Measurements from ENCODE around the gene MYO7B. TPM values are rescaled to one million over a fixed set of nuclear protein-coding genes. Genes with fewer than 3 reads are reported as not detected.
A peak's percentile ranks its signal among the peaks of the same experiment; 100 is the strongest.

The MYO7B gene
- total RNA-seq, 1 donor from 2014 or later: 0.29 TPM

DNA sequence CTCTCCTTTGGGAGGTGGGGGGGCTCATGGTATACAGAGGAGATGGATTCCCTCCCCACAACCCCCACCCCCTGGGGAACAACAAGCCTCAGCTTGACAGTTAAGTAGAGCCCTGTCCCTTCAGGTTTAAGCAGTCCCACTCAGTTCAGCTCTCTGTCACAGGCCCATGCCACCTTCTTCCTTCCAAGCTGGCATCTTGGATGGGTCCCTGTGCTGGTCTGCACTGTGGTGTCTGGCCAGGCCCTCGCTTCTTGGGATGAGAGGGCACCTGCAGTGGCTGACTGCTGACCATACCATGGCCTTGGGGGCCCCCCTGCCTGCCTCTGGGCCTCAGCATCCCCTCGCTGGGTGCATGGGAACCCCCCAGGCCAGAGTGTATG, 90.1 kb downstream of the MYO7B start:
- H3K9me3 Mint-ChIP-seq (ENCODE audit: unreplicated experiment): peaks cover 3% of the 10 kb centered on the region
- peaks cover 3% of the 10 kb centered on the region for H3K4me1 Mint-ChIP-seq (ENCODE audit: low read depth, unreplicated experiment)
- H3K27me3 Mint-ChIP-seq (ENCODE audit: unreplicated experiment): peaks cover 5% of the 10 kb centered on the region
- H3K36me3 Mint-ChIP-seq (ENCODE audit: unreplicated experiment): peaks cover 3% of the 10 kb centered on the region
- DNase-seq: no peak
- no peak overlapping the region for H3K4me3 Mint-ChIP-seq (ENCODE audit: unreplicated experiment)
- TF ChIP-seq, protein P1, sequence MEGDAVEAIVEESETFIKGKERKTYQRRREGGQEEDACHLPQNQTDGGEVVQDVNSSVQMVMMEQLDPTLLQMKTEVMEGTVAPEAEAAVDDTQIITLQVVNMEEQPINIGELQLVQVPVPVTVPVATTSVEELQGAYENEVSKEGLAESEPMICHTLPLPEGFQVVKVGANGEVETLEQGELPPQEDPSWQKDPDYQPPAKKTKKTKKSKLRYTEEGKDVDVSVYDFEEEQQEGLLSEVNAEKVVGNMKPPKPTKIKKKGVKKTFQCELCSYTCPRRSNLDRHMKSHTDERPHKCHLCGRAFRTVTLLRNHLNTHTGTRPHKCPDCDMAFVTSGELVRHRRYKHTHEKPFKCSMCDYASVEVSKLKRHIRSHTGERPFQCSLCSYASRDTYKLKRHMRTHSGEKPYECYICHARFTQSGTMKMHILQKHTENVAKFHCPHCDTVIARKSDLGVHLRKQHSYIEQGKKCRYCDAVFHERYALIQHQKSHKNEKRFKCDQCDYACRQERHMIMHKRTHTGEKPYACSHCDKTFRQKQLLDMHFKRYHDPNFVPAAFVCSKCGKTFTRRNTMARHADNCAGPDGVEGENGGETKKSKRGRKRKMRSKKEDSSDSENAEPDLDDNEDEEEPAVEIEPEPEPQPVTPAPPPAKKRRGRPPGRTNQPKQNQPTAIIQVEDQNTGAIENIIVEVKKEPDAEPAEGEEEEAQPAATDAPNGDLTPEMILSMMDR (IDR thresholded peaks at IDR 0.05; ENCODE audit: partially characterized antibody, unreplicated experiment): no peak
- H3K27ac Mint-ChIP-seq (ENCODE audit: unreplicated experiment): no peak overlapping the region

DNA sequence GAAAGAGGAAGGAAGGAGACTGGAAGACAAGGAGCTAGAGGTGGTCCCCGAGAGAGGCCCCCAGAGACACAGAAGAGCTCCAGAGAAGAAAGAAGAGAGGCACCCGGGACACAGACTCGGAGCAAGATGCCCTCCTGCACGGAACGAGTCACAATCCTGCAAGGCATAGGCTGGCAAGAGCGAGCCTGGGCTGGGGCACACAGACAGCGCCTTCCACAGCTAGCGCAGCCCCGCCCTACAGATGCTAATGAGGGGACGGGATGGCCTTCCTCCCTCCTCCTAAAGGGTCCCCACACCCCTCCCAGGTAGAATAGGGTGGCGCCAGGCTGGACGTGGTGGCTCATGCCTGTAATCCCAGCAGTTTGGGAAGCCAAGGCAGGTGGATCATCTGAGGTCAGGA, 90.7 kb downstream of the MYO7B start:
- peaks cover 3% of the 10 kb centered on the region for H3K9me3 Mint-ChIP-seq (ENCODE audit: unreplicated experiment)
- TF ChIP-seq, protein P1 (IDR thresholded peaks at IDR 0.05; ENCODE audit: partially characterized antibody, unreplicated experiment): no peak
- H3K4me3 Mint-ChIP-seq (ENCODE audit: unreplicated experiment): no peak overlapping the region
- H3K27ac Mint-ChIP-seq (ENCODE audit: unreplicated experiment): no peak overlapping the region
- H3K36me3 Mint-ChIP-seq (ENCODE audit: unreplicated experiment): peaks cover 3% of the 10 kb centered on the region
- H3K27me3 Mint-ChIP-seq (ENCODE audit: unreplicated experiment): peaks cover 5% of the 10 kb centered on the region
- no peak for DNase-seq
- peaks cover 3% of the 10 kb centered on the region for H3K4me1 Mint-ChIP-seq (ENCODE audit: low read depth, unreplicated experiment)

DNA sequence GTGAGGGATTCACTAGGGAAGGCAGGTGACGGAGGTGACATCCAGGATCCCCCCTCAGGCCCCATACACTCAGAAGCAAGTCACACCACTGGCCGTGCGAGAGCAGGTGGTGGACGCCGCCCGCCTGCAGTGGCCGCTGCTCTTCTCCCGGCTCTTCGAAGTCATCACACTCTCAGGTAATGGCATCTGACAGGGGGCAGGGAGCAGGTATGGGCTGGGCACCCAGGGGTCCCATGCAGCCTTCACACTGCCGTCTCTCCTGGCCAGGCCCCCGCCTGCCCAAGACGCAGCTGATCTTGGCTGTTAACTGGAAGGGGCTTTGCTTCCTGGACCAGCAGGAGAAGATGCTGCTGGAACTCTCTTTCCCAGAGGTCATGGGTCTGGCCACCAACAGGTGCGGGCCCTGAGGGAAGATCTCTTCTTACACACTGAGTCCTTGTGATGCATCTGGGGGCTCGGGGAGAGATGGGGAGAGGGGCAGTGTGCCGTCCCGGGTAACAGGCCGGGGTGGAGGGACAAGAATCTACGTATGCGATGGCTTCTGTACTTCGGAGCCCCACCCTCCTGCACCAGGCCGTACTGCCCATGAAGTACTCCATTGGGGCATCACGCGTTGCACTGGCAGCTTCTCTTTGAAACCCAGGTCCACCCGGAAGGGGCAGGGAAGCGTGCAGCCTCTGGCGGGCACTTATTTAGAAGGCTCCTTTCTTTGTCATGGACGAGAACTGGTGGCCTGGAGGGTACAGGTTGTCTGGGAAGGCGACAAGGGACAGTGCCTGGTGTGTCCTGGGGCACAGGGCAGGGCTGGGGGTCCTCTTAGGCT, 91.6 kb downstream of the MYO7B start:
- H3K9me3 Mint-ChIP-seq (ENCODE audit: unreplicated experiment): peaks cover 3% of the 10 kb centered on the region
- H3K27me3 Mint-ChIP-seq (ENCODE audit: unreplicated experiment): peaks cover 4% of the 10 kb centered on the region
- no peaks in the 10 kb centered on the region for H3K4me1 Mint-ChIP-seq (ENCODE audit: low read depth, unreplicated experiment)
- no peak overlapping the region for H3K4me3 Mint-ChIP-seq (ENCODE audit: unreplicated experiment)
- H3K36me3 Mint-ChIP-seq (ENCODE audit: unreplicated experiment): no peaks in the 10 kb centered on the region
- peak; percentile 15 for DNase-seq
- H3K27ac Mint-ChIP-seq (ENCODE audit: unreplicated experiment): no peak overlapping the region
- TF ChIP-seq, protein P1 (IDR thresholded peaks at IDR 0.05; ENCODE audit: partially characterized antibody, unreplicated experiment): no peak

DNA sequence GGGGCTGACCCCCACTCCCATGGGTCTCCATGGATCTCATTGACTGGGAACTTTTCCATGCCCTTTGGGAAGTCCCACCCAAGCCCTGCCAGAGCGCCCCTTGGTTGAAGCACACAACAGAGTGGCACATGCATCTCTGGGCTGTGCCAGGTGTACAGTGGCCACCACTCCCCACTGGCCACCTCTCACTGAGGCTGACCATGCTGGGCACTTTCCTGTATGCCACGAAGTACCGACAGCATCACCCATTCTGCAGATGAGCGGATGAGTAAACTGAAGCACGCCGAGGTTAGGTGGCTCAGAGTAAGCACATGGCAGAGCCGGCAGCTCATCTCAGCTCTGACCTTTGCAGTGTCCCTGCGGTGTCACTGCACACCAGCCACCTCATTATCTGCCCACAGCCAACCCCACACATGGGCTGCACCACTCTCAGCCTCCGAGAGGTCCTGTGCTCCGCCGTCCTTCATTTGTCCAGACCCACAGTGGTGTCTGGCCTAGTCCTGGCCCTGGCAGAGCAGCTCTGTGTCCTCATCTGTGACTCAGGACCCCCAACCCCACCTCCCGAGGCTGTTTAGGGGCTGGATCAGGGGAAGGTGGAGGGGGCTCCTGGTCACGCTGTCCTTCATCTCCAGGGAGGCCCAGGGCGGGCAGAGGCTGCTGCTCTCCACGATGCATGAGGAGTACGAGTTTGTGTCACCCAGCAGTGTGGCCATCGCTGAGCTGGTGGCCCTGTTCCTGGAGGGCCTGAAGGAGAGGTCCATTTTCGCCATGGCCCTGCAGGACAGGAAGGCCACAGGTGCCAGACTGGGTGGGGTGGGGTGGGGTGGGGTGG, 92.5 kb downstream of the MYO7B start:
- DNase-seq: peak; percentile 17
- TF ChIP-seq, protein P1 (IDR thresholded peaks at IDR 0.05; ENCODE audit: partially characterized antibody, unreplicated experiment): no peak
- no peak overlapping the region for H3K4me3 Mint-ChIP-seq (ENCODE audit: unreplicated experiment)
- H3K36me3 Mint-ChIP-seq (ENCODE audit: unreplicated experiment): no peaks in the 10 kb centered on the region
- H3K9me3 Mint-ChIP-seq (ENCODE audit: unreplicated experiment): peaks cover 3% of the 10 kb centered on the region
- no peak overlapping the region for H3K27ac Mint-ChIP-seq (ENCODE audit: unreplicated experiment)
- H3K4me1 Mint-ChIP-seq (ENCODE audit: low read depth, unreplicated experiment): no peaks in the 10 kb centered on the region
- peaks cover 4% of the 10 kb centered on the region for H3K27me3 Mint-ChIP-seq (ENCODE audit: unreplicated experiment)

All from glutamatergic neuron (in vitro differentiated cells).